GM10248 (cell line): ENCODE results near the gene THAP4.

Experiments used
- CTCF ChIA-PET: fragments of 300-600 bp; sonication (Branson Sonifier 250); formaldehyde crosslinking; extraction: SDS; loops from one replicate; lab custom pipeline; 2021; ENCODE audit warnings: antibody characterized with exemption; lab: Yijun Ruan, JAX
- POLR2A ChIA-PET: fragments of 350-650 bp; sonication (Branson Sonifier 250); formaldehyde crosslinking; extraction: SDS; loops from one replicate; lab custom pipeline; 2020; ENCODE audit warnings: antibody characterized with exemption; lab: Yijun Ruan, JAX
- DNase-seq: peaks from one replicate; pipeline ENCODE4 v3.0.0; 2012; ENCODE audit errors: extremely low spot score
- TF ChIP-seq, protein P1 (sequence below): IDR thresholded peaks from 2 replicates; pipeline ENCODE4 v1.5.1; 2012; ENCODE audit warnings: mild to moderate bottlenecking, low read depth; ENCODE audit errors: extremely low read depth, missing control alignments, control extremely low read depth

The THAP4 gene

DNA sequence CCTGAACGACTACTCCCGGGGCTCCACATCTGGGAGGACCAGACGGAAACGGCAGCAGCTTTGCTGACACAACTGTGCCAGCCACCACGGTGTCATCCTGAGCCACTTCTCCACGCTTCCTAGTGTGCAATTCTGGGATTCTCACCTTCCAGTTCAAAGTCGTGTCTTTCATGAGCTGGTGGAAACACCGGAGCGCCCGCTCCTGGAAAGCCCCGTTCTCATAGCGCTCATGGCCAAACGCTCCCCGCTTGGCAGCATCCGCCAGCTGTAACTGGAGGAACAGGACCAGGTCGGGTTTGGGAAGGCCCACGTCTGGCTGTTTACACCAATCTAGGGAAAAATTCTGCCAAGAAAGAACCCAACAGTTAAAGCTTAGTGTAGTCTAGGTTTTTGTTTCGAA, 41.3 kb upstream of the THAP4 start:
- TF ChIP-seq, protein P1, sequence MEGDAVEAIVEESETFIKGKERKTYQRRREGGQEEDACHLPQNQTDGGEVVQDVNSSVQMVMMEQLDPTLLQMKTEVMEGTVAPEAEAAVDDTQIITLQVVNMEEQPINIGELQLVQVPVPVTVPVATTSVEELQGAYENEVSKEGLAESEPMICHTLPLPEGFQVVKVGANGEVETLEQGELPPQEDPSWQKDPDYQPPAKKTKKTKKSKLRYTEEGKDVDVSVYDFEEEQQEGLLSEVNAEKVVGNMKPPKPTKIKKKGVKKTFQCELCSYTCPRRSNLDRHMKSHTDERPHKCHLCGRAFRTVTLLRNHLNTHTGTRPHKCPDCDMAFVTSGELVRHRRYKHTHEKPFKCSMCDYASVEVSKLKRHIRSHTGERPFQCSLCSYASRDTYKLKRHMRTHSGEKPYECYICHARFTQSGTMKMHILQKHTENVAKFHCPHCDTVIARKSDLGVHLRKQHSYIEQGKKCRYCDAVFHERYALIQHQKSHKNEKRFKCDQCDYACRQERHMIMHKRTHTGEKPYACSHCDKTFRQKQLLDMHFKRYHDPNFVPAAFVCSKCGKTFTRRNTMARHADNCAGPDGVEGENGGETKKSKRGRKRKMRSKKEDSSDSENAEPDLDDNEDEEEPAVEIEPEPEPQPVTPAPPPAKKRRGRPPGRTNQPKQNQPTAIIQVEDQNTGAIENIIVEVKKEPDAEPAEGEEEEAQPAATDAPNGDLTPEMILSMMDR: no peak
- CTCF ChIA-PET: interaction anchor here (1.1 kb wide), 1 partner anchor 25 kb away, joined by 3 read pairs; no protein-coding TSS in a partner anchor
- DNase-seq: no peak
- POLR2A ChIA-PET: interaction anchor here (0.6 kb wide), 1 partner anchor 32 kb away, joined by 6 read pairs; no protein-coding TSS in a partner anchor

DNA sequence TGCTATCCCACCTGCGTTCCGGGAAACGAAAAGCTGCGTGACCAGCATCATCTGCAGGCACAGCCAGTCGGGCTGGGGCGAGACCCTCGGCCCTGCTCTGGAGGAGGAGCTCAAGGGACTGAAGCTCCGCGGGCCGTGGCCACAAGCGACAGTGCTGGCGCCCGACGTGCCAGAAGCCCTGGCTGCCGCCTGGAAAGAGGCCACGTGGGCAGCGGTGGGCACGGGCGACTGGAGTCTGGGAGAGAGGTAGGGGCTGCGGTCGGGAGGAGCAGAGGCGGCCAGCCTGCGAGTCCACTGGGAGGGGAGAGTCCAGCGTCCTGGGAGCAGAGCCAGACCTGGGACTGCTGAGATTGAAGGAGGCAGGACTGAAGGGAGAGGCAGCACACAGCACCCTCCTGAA, 40.4 kb upstream of the THAP4 start:
- ChIA-PET POLR2A (no interaction called here), CTCF (no interaction called here)
- TF ChIP-seq, protein P1: no peak
- no peak for DNase-seq

DNA sequence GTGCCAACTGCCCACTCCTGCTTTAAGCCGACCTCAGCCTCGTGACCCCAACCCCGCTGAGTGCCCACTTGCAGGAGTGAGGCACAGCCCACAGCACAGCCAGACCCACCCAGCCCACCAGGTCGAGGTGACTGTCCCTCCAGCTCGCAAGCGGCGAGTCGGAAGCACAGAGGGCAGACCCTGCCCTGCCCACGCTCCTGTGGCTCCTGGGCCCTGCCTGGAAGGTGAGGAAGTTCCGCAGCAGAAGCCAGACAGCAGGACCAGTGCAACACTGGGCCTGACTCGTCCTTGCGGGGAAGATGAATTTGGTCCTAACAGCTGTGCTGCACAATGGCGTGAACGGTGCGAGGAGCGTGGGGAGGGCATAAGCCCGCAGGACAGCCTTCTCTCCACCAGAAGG, 39.7 kb upstream of the THAP4 start:
- no peak for DNase-seq
- CTCF ChIA-PET: no interaction called here
- TF ChIP-seq, protein P1: no peak
- POLR2A ChIA-PET: no interaction called here

DNA sequence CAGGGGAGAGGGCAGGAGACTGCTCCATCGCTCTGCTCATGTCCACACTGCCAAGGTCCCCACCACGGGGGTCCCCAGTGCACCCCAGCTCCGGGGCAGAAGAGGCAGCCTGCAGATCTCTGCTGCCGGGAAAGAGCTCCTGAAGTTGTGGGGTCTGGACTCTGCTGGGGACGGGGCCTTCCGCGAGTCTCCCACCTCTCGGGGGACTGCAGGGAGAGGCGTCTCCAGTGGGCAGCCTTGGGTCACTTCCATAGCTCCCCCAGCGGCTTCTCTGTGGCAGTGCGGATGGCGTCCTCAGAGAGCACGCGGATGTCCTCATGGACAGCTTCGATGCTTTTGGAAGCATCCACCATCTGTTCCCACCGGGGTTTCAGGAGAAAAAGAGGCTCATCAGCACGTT, 38.9 kb upstream of the THAP4 start:
- no peak for DNase-seq
- POLR2A ChIA-PET: no interaction called here
- CTCF ChIA-PET: no interaction called here
- TF ChIP-seq, protein P1: no peak

DNA sequence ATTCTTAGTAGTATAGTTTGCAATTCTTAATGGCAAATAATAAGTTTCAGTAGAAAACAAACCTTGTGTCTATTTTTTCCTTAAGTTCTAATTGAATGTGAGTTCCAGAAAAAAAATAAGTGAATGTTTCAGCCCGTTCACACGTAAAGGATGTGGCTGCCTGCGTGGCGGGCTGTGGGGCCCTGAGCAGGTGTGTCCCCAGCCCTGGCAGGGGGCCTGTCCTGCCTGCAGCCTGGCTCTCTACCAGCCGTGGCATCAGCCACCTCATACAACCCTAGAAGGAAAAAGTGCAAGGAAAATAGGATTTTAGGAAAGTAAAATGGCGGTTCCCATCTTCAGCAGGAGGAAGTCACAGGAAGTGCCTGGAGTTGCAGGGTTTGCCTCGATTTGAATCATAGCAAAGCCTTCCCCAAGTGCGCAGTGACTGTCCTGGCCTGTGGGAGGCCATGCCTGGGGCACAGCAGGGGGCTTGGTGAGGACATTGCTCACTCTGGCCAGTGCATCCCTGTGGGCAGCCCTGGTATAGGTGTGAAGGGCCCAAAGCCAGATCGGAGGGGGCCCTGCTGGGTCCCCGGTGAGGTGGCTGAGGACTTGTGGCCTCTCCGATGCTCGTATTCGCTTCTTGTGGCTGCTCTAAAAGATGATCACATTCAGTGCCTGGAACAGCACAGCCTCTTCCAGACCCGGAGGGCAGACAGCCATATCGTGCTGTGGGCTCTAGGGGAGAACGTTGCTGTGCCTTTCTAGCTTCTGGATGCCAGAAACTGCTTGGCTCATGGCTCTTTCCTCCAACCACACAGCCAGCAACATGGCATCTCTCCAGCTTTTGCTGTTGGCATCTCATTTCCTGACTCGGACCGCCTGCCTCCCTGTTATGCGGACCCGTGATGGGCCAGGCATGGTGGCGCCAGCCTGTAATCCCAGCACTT, 37.1 kb upstream of the THAP4 start:
- POLR2A ChIA-PET: no interaction called here
- TF ChIP-seq, protein P1: no peak
- DNase-seq: no peak
- CTCF ChIA-PET: no interaction called here

DNA sequence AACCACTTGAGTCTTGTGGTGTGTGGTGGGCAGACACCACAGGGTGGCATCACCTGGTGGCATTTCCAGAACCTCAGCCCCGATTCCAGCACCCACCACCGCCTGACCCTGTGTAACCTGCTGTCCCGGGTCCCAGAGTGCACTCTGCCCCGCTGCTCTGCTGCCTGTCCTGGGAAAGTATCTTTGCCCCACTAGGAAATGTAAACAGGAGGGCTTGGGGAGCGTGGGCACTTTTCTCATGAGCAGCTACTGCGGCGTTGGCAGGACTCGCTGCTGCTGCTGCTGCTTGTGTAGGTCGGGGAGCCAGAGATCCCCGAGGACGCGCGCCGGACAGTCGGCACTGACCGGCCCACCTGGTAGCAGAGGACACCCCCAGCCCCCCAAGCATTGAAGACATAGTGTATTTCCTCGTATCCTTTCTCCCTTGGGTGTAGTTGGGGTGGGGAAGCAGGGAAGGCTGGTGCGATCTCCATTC, 36.3 kb upstream of the THAP4 start:
- TF ChIP-seq, protein P1: no peak
- ChIA-PET CTCF (no interaction called here), POLR2A (no interaction called here)
- no peak for DNase-seq
